Esophagus squamous epithelium (tissue), 4 donors: ENCODE results near the gene PXMP2.

Experiments
- CTCF ChIP-seq, 6 experiments: fragments of 450-650 bp in 4 of 6; fragments of 200-600 bp in 2 of 6; sonication (generic) in 2 of 6; IDR thresholded peaks; one replicate each; pipeline ENCODE4 v1.5.1; 2016 to 2019; ENCODE audit warnings: antibody characterized with exemption in 6 of 6, mild to moderate bottlenecking in 4 of 6, moderate library complexity in 4 of 6
- POLR2A ChIP-seq, 4 donors: fragments of 450-650 bp; IDR thresholded peaks; one replicate each; pipeline ENCODE4 v1.6.1; 2017; ENCODE audit warnings: antibody characterized with exemption in 4 of 4, mild to moderate bottlenecking in 4 of 4, moderate library complexity in 3 of 4

- TF ChIP-seq POLR2A (IDR thresholded peaks at IDR 0.05) (no peak), CTCF (IDR thresholded peaks at IDR 0.05) (no peak)
Measured at GRCh38 chr12:132746613-132747012, 59.2 kb downstream of the PXMP2 start.
